Left forelimb (tissue), 1 donor: Measurements from ENCODE around the gene DCDC2B.
"Not testable (repeated sequence)": the region's sequence is repeated elsewhere in the genome, so short reads cannot be mapped to it uniquely, and the experiment has no call there.

Experiments used
- DNase-seq: peaks from one replicate; pipeline ENCODE4 v3.0.0-alpha.2; 2018; ENCODE audit warnings: low spot score

The DCDC2B gene

GRCh38 chr1:32208891-32209328 lies at the start of gene DCDC2B:
Gene DCDC2B, plus strand, starts transcription at chr1:32209089. Its CDS starts 5 bp downstream, at chr1:32209094.
- no peak for DNase-seq

- DNase-seq = no peak
Observed at GRCh38 chr1:32159189-32159588, 49.7 kb upstream of the DCDC2B start.

- no peak for DNase-seq
Observed at GRCh38 chr1:32163405-32163804, 45.5 kb upstream of the DCDC2B start.

- not testable (repeated sequence) for DNase-seq
Observed at GRCh38 chr1:32165633-32166032, 43.3 kb upstream of the DCDC2B start.

- DNase-seq = no peak
Observed at GRCh38 chr1:32170991-32171390, 37.9 kb upstream of the DCDC2B start.

GRCh38 chr1:32172621-32173245 lies 36.2 kb upstream of the DCDC2B start:
- DNase-seq = no peak

- no peak for DNase-seq
Observed at GRCh38 chr1:32178380-32179192, 30.3 kb upstream of the DCDC2B start.

GRCh38 chr1:32179193-32179442 lies 29.8 kb upstream of the DCDC2B start:
- DNase-seq = no peak

- peak; percentile 96 for DNase-seq
Observed at GRCh38 chr1:32179443-32180185, 29.3 kb upstream of the DCDC2B start, which contains the start of gene TXLNA. Gene TXLNA, plus strand, starts transcription at chr1:32179675. Its CDS starts 671 bp downstream, at chr1:32180346.

GRCh38 chr1:32180186-32181060 lies 28.5 kb upstream of the DCDC2B start:
- peak; percentile 78 for DNase-seq

- no peak for DNase-seq
Observed at GRCh38 chr1:32181065-32181464, 27.8 kb upstream of the DCDC2B start.

GRCh38 chr1:32181563-32181962 lies 27.3 kb upstream of the DCDC2B start:
- no peak for DNase-seq

- no peak for DNase-seq
Observed at GRCh38 chr1:32182060-32182459, 26.8 kb upstream of the DCDC2B start.

- DNase-seq = no peak
Observed at GRCh38 chr1:32184650-32185049, 24.2 kb upstream of the DCDC2B start.

- DNase-seq = no peak
Observed at GRCh38 chr1:32186077-32186476, 22.8 kb upstream of the DCDC2B start.

GRCh38 chr1:32186491-32186890 lies 22.4 kb upstream of the DCDC2B start:
- DNase-seq = no peak

GRCh38 chr1:32187850-32188249 lies 21.0 kb upstream of the DCDC2B start:
- no peak for DNase-seq

- DNase-seq = no peak
Observed at GRCh38 chr1:32192220-32192948, 16.5 kb upstream of the DCDC2B start.

GRCh38 chr1:32194984-32195383 lies 13.9 kb upstream of the DCDC2B start:
- DNase-seq = no peak

- no peak for DNase-seq
Observed at GRCh38 chr1:32195531-32195930, 13.4 kb upstream of the DCDC2B start.
